HG03354 (cell line): Measurements from ENCODE around the gene PROZ.
"Not testable (repeated sequence)": the region's sequence is repeated elsewhere in the genome, so short reads cannot be mapped to it uniquely, and the experiment has no call there.

Experiments
- ATAC-seq: cut with Tn5 transposase; IDR thresholded peaks from one replicate; pipeline ENCODE4 v1.9.1; 2021; ENCODE audit warnings: mild to moderate bottlenecking; ENCODE audit not compliant: unreplicated experiment, poor library complexity, severe bottlenecking

Gene PROZ

DNA sequence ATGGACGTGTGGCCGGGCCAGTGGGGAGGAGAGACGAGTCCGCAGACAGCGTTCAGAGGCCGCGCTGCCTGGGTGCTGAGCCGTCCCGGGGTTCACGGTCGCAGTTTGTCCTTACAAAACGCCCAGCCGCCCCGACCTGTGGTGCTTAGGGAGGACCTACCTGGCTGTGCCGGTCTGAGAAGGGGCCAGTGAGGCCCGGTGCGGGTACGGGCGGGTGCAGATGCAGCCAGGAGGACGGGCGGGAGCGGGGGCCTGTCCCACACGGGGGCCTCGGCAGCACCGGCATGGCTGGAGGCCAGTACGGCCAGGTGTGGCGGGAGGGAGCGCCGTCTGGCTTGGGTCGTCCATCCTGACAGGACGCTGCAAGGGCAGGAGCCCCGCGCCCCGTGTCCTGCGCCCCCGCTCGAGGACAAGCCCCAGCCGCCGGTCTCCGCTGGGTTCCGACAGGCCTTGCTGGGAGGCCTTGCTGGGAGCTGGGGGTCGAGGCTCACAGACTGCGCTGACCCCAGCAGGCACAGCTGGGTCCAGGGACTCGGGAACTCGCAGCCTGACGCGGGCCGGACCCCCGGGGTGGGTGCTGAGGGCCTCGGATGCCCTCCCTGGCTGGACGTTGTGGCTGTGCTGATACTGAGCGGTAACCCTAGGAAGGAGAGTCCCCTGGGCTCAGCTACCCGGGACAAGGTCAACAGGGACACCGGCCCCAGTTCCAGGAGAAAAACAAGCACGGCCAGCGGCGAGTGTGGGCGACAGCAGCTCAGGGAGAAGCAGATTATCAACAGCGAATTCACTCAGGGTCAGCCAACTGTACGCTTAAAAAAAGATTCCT, 5.3 kb upstream of the PROZ start:
- ATAC-seq, result peak; percentile 36

DNA sequence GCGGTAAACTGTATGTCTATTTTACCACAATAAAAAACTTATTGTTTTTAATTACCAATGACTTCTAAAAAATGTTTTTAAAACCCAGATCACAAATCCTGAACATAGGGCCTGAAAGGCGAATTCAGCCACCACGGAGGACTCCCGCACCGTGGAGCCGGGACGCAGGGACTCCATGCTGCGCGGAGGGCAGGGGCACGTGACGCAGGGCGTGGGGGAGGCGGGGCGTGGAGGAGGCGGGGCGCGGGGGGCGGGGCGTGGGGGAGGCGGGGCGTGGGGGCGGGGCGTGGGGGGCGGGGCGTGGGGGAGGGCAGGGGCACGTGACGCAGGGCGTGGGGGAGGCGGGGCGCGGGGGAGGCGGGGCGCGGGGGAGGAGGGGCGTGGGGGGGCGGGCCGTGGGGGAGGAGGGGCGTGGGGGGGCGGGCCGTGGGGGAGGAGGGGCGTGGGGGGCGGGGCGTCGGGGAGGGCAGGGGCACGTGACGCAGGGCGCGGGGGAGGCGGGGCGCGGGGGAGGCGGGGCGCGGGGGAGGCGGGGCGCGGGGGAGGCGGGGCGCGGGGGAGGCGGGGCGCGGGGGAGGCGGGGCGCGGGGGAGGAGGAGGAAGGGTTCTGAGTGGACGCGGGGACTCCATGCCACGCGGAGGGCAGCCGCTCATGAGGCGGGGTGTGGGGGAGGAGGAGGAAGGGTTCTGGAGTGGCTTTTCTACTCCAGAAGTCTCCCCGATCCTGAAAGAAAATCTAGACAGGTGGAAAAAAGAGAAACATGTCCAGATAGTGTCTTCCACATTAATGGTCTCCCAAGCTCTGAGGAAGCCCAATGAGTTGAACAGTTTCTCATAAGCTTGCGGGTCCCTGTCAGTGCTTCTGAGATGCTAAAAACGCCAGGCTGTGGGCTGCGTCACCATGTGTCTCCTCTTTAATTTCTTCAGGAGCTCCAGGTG, 4.4 kb upstream of the PROZ start:
- peak; percentile 72 for ATAC-seq

DNA sequence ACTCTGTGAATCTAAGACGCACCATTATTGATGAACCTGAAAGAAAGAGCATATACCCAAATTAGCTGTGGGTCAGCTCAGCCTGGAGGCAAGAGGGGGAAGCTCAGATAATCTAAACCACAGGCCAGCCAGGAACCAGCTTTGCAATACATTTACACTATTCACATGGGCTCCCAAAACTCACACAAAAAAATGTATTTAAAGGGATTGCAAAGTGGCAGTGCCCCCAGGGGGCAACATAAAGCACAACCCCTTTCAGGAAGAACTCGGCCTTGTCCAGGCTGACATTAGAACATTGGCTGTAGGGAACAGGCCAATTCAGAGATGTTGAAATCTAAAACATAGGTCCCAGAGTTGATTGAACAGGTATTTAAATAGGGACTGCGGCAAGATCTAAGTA, 3.2 kb upstream of the PROZ start:
- no peak for ATAC-seq

DNA sequence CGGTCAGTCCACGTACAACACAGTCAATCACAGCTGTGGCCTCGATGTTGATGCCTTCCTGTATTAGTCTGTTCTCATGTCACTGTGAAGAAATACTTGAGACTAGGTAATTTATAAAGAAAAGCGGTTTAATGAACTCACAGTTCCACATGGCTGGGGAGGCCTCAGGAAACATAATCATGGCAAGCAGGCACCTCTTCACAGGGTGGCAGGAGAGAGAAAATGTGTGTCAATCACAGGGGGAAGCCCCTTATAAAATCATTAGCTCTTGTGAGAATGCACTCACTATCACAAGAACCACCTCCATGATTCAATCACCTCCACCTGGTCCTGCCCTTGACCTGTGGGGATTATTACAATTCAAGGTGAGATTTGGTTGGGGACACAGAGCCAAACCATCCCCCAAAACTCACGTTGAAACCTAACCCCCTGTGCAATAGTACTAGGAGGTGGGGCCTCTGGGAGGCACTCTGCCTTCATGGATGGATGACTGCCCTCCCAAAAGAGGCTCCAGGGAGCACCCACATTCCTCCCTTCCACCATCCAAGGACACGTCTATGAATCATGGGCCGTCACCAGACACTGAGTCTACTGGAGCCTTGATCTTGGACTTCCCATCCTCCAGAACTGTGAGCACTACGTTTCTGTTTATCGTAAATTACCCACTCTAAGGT, 2.3 kb upstream of the PROZ start:
- no peak for ATAC-seq

DNA sequence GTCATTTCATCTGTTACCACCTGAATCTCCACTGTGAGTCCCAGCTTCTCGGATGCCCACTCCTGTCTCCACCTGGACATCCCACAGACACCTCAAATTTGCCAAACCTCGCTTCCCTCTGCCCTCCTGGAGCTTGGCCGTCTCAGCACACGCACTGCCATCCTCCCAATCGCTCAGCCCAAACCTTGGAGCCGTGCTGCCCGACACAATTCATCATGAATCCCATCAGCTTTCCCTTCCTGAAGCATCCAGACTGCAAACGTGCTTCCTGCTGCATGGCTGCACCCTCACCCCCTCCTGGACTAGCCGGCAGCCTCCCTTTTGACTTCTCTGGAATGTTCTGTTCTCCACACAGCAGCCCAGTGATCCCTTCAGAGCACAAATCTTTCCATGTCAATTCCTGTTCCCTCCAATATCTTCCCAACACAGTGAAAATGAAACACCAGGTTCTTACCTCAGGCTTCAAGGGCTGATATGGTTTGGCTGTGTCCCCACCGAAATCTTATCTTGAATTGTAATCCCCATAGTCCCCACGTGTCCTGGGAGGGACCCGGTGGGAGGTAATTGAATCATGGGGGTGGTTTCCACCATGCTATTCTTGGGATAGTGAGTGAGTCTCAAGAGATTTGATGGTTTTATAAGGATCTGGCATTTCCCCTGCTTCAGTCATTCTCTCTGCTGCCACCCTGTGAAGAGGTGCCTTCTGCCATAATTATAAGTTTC, 1.1 kb upstream of the PROZ start:
- ATAC-seq, result no peak

DNA sequence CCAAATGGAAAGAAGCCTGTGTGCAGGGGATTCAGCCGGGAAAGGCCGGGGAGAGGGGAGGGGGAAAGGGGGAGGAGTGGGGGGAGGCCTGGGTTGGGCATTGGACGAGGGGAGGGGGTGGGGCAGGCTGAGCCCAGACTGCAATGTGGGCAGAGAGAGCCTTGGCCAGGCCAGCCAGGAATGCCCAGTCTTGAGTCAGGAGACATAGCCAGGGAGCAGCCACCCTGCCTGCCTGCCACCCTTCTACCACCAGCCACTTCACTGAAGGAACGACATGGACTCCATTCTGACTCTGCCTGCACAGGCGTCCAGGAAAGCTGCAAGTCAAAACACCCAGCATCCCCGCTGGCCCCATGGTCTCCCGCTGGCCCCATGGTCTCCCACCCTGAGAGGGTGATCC, 498 bp downstream of the PROZ start:
- ATAC-seq, result no peak

DNA sequence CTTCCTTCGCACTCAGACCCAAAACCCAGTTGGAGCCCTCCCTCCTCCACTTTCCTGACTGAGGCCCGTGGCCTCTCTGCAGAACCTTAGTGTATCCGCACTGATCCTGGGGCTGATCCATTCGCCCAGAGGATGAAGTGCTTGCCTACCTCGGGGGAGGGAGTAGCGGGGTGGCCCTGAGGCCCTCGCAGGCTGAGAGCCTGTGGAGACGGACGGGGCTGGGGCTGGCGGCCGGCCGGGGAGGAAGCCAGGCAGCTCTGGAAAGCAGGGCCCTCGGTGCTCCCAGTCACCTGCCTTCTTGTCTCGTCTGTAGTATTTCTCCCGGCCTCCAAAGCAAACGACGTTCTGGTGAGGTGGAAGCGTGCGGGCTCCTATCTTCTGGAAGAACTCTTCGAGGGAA, 1.3 kb downstream of the PROZ start:
- no peak for ATAC-seq

DNA sequence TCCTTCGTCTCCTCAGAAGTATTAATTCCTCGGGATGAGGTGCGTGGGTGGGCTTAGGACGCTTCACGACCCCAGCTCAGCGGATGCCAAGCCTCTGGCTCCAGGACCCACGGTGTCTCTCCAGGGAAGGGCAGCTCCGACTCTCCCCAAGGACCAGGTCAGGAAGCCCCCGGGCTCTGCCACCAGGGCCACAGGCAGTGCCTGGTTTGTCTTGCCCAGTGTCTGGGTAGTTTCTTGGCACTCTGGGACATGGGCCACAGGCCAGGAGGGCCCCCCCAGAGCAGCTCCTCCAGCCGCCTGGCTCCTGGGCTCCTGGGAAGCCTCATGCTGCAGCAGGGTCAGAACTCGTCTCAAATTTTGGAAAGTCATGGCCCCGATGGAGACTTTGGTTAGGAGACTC, 2.5 kb downstream of the PROZ start:
- ATAC-seq, result no peak

DNA sequence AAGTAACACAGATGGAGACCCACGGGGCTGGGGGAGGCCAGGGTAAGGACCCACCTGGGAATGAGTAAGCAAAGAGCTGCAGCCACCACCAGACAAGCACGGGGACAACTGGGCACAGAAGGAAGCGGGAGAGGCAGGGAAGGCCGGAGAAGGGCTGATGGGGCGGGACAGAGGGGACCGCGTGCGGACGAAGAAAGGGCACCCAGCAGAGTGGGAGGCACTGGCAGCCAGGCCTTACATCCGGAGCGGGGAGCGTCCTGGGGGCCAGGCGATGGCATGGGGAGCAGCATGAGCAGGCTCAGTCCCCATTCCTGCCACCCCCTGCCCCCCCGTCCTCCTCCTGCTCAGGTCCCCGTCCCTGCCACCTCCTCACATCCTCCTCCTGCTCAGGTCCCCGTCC, 3.0 kb downstream of the PROZ start:
- no peak for ATAC-seq

DNA sequence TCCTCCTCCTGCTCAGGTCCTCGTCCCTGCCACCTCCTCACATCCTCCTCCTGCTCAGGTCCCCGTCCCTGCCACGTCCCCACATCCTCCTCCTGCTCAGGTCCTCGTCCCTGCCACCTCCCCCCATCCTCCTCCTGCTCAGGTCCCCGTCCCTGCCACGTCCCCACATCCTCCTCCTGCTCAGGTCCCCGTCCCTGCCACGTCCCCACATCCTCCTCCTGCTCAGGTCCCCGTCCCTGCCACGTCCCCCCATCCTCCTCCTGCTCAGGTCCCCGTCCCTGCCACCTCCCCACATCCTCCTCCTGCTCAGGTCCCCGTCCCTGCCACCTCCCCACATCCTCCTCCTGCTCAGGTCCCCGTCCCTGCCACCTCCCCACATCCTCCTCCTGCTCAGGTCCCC, 3.5 kb downstream of the PROZ start:
- ATAC-seq, result not testable (repeated sequence)

DNA sequence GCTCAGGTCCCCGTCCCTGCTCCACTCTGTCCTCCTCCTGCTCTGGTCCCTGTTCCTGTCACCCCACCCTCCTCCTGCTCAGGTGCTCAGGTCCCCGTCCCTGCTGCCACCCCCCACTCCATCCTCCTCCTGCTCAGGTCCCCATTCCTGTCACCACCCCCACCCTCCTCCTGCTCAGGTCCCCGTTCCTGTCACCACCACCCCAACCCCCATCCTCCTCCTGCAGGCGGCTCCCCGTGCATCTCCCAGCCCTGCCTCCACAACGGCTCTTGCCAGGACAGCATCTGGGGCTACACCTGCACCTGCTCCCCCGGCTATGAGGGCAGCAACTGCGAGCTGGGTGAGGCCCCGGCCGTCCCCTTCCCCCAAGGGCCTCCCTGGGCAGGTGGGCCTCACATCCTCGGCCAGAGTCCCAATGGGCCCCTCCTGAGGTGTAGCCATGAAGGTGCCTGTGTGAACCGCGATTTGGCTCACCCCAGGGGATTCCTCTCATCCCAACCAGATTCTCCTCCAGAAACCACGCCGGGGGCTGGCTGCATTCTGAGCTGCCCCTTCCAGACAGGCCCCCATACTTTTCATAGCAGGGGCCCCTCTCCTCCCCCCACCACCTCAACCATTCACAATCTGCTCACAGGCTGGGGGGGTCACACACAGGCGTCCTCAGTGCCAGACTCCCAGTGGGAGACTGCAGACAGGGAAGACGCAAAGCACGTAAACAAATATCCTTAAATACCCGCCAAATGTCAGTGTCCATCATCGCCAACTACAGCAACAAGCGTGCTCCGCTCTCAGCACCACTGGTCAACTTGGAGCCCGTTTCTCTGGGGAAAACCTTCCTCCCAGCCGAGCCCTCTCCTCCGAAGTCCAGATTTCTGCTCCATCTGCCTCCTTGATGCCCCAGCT, 4.6 kb downstream of the PROZ start:
- no peak for ATAC-seq

DNA sequence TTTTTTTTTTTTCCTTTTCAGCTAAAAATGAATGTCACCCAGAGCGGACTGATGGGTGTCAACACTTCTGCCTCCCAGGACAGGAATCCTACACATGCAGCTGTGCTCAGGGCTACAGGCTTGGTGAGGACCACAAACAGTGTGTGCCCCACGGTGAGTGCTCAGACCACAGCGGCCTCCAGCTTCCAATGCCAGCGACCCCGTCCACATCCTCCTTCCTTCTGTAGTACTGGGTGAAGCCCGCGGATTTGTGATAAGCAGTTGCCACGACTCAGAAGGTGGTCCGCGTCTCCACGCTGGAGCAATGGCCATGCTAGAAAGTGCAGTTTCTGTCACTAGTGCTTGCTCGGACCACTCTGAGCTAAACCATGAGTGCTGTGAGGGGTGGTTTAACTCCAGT, 6.0 kb downstream of the PROZ start:
- no peak for ATAC-seq

DNA sequence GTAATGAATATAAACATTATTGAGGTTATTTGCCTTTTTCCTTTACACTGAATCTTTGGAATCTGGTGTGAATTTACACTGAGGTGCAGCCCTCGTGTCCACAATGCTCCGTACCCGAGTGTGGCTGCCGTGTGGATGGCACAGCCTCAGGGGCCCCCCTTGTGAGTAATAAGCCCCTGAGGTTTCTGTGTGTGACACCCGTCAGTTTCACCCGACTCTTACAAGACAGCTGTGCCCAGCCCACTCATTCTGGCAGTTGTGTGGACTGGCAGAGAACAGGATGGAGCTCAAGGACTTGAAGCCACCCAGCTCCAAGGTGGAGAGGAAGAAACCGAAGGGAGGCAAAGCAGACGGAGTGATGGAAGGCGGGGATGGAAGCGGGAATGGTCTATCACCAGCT, 7.8 kb downstream of the PROZ start:
- no peak for ATAC-seq

DNA sequence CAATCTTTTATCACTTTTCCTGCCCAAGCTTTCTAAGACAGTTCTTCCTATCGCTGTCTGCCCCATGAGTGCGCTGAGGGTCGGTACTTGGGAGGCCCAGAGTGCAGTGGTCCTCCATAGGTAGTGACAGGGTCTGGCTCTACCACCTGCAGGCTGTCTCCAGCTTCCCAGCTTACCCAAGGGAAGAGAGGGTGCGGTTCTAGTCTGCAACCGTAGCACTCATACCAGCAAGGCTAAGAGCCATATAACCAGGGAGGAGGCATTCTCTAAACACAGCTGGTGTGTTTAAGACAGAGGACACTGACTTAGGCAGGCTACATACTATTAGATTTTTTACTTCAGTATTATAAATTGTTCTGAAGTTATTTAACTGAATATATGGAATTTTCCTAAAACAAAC, 8.2 kb downstream of the PROZ start:
- no peak for ATAC-seq

DNA sequence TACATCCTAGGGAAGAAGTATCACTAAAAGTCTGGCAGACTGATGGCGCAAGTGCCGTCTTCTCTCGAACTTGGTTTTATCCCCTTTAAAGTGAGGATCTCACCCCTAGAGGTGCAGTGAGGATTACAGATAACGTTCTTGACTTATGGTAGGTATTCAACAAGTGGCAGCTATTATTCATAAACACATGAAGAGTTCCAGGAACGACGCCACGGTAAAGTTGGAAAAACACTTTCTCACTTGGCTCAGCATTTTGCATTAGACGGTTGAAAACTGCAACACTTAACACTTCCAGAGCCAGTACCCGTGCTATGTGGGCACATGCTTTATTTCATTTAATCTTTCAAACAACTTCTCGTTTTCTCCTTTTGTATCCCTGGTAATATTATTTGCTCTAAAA, 8.7 kb downstream of the PROZ start:
- ATAC-seq, result no peak

DNA sequence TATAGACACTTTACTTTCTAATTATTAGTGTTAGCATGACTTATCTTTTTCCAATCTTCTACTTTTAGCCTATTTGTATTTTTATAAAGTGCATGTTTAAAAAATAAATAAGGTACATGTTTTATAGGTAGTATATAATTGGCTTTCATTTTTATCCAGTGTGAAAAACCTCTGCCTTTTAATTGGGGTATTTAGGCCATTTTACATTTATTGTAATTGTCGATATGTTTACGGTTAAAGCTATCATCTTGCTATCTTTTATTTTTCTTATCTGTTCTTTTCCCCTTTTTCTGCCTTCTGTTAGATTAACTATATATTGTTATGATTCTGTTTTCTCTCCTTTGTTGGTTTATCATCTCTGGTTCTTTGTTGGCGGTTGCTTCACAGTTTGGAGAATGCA, 9.1 kb downstream of the PROZ start:
- ATAC-seq, result no peak

DNA sequence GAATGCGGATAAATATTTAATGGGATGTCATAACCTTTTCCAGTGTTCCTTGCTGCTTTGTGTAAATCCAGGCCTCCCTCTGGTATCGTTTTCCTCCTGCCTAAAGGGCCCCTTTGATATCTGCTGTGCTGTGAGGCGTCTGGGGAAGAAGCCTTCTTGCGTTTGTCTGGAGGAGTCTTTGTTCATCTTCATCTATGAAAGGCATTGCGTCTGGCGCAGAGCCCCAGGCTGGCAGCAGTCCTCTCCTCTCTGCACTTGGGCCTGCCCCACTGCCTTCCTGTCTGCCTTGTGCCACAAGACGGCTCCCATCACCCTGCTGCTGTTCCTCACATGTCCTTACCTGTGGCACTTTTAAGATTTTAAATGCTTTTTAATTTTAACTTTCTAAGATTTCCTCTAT, 9.8 kb downstream of the PROZ start:
- no peak for ATAC-seq

DNA sequence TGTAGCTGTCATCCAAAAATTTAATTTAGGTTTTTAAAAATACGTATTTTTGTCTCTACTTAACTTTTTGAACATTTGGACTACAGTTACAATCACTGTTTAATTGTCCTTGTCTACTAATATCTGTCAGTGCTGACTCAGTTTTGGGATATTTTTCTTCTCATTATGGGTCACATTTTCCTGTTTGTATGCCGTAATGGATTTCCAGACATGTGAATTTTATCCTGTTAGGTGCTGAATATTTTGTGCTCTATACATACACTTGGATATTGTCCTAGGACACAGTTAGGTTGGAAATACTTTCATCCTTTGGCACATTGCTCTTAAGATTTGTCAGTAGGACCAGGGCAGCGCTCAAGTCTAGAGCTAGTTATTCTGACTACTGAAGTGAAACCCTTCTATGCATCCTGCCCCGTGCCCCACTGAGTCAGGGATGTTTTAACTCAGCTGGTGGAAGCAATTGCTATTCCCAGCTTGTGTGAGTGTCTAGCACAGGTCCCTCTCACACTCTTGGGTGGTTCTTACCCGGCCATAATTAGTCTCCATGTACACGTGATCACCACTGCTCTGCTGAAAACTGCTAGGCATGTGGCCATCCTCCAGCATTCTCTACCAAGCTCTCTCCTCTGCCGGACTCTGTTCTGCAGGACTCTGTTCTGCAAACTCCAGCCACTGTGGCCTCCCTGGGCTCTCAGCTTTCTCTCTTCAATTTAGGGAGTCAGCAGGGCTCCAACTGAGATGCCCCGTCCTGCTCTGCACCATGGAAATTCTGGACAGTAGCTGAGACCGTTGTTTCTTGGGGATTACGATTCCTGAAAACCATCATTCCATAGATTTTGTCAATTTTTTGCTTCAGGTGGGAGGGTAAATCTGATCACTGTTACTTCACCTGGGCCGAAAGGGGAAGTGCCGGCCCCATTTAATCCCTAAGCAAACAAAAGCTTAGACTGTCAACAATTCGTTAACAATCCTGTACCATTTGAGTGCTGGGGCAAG, 11.1 kb downstream of the PROZ start:
- ATAC-seq, result no peak
